ENCODE measurements around the gene LMNTD2.

DNA sequence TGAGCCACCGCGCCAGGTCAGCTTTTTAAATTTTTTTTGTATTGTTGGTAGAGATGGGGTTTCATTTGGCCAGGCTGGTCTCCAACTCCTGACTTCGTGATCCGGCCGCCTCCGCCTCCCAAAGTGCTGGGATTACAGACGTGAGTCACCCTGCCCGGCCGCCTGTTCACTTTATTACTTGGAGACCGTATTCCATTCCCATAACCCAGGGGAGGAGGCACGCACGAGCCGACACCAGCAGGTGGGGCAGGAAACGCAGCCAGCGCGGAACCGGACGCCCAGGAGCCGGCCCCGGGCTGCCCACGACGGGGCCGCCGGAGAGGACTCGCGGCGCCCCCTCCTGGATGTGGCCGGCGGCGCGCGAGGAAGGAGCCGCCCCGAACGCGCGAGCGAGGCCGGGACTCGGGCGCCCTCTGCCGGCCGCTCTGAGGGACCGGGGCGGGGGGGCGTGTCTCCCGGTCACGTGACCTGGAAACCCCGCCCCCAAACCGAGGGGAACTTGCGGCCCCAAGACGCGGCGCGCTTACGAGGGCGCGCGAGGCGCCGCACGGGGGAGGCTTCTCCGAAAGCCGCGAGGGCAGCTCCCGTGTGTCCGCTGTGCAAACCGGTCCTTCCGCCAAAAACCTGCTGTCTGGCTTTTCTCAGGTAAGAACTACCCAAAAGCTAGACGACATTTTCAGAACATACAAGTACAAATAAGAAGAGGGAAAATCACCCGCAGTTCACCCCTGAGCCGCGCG, 41.9 kb downstream of the LMNTD2 start:
- TF ChIP-seq, protein P1, sequence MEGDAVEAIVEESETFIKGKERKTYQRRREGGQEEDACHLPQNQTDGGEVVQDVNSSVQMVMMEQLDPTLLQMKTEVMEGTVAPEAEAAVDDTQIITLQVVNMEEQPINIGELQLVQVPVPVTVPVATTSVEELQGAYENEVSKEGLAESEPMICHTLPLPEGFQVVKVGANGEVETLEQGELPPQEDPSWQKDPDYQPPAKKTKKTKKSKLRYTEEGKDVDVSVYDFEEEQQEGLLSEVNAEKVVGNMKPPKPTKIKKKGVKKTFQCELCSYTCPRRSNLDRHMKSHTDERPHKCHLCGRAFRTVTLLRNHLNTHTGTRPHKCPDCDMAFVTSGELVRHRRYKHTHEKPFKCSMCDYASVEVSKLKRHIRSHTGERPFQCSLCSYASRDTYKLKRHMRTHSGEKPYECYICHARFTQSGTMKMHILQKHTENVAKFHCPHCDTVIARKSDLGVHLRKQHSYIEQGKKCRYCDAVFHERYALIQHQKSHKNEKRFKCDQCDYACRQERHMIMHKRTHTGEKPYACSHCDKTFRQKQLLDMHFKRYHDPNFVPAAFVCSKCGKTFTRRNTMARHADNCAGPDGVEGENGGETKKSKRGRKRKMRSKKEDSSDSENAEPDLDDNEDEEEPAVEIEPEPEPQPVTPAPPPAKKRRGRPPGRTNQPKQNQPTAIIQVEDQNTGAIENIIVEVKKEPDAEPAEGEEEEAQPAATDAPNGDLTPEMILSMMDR (IDR thresholded peaks at IDR 0.05; ENCODE audit: poor library complexity) = peak; percentile 97
- no peak for TF ChIP-seq EZH2phosphoT487 (IDR thresholded peaks at IDR 0.05; ENCODE audit: low read depth, severe bottlenecking, unreplicated experiment)
